Parietal lobe (tissue), 2 donors: Measurements from ENCODE around the gene VN1R5. TPM values are rescaled to one million over a fixed set of nuclear protein-coding genes. Genes with fewer than 3 reads are reported as not detected.

Experiments
- small RNA-seq: library from RNA; depleted of rRNA; stranded (forward); fragments of <200 nt; gene quantifications from one replicate; pipeline ENCODE3, GENCODE V24; 2014; ENCODE audit warnings: low replicate concordance
- total RNA-seq: library from RNA; depleted of rRNA; stranded (reverse); fragments of >200 nt; gene quantifications from one replicate; pipeline ENCODE4 v1.2.3, GENCODE V29; 2014

VN1R5 gene
- not detected for total RNA-seq

GRCh38 chr1:247255772-247256171, at the start of gene VN1R5:
VN1R5 (plus strand) TSS chr1:247256072.

Small RNA genes within 50 kb of the gene (small RNA-seq; reads per million reads assigned to genes)
- not detected for gene RF00019

Other genes starting within 250 kb of the VN1R5 start
- gene ZNF695, start 248.0 kb upstream of the VN1R5 start, total RNA-seq, result 11.9 TPM
- 20.7 TPM for gene ZNF670, start 177.3 kb upstream of the VN1R5 start, total RNA-seq
- 26.0 TPM for gene ZNF669, start 151.7 kb upstream of the VN1R5 start, total RNA-seq
- 270 TPM for gene ZNF124, start 84.1 kb upstream of the VN1R5 start, total RNA-seq
- gene ZNF496, start 75.8 kb downstream of the VN1R5 start, total RNA-seq, result 27.9 TPM
- 0.63 TPM for gene NLRP3, start 160.1 kb downstream of the VN1R5 start, total RNA-seq
- gene OR2B11, start 202.0 kb downstream of the VN1R5 start, total RNA-seq, result not detected